Measurements from ENCODE around the gene EML1.

Gene EML1

GRCh38 chr14:99971087-99971940 lies 178.1 kb downstream of the EML1 start:
- peak; percentile 72 for DNase-seq

- DNase-seq = no peak
These were observed 178.9 kb downstream of the EML1 start for GRCh38 chr14:99971941-99972747.

- DNase-seq = no peak
These were observed 179.7 kb downstream of the EML1 start for GRCh38 chr14:99972748-99973466.

GRCh38 chr14:99975190-99975589 lies 182.0 kb downstream of the EML1 start:
- DNase-seq = no peak

- DNase-seq = no peak
These were observed 182.8 kb downstream of the EML1 start for GRCh38 chr14:99976021-99976420.

GRCh38 chr14:99976681-99977080 lies 183.5 kb downstream of the EML1 start:
- DNase-seq = no peak

GRCh38 chr14:99980299-99980698 lies 187.1 kb downstream of the EML1 start:
- no peak for DNase-seq

- no peak for DNase-seq
These were observed 188.6 kb downstream of the EML1 start for GRCh38 chr14:99981806-99982205.

- peak; percentile 64 for DNase-seq
These were observed 189.5 kb downstream of the EML1 start for GRCh38 chr14:99982537-99983250.

GRCh38 chr14:99983251-99984015 lies 190.2 kb downstream of the EML1 start:
- DNase-seq = no peak

GRCh38 chr14:99984036-99984435 lies 190.8 kb downstream of the EML1 start:
- DNase-seq = no peak

GRCh38 chr14:99986396-99986795 lies 193.2 kb downstream of the EML1 start:
- DNase-seq = no peak

GRCh38 chr14:99989032-99989431 lies 195.8 kb downstream of the EML1 start:
- DNase-seq = no peak

GRCh38 chr14:99990268-99991170 lies 197.3 kb downstream of the EML1 start:
- no peak for DNase-seq

GRCh38 chr14:99991331-99991730 lies 198.1 kb downstream of the EML1 start:
- no peak for DNase-seq
